PC-9 (cell line): ENCODE measurements around the gene SEMA6B.

Experiments
- CTCF ChIP-seq: fragments of 200-600 bp; sonication (generic); conservative IDR thresholded peaks from 2 replicates; pipeline ENCODE4 v1.6.1; 2017; ENCODE audit warnings: mixed run types, antibody characterized with exemption, mild to moderate bottlenecking, moderate library complexity
- EZH2 ChIP-seq: fragments of 200-600 bp; sonication (generic); IDR thresholded peaks from 2 replicates; pipeline ENCODE4 v1.8.0; 2017; ENCODE audit warnings: antibody characterized with exemption, low read depth

- no peak for TF ChIP-seq CTCF
- TF ChIP-seq EZH2, result no peak
Observed at GRCh38 chr19:4511300-4512054, 48.0 kb downstream of the SEMA6B start.
